Activated naive CD4-positive, alpha-beta T cell treated with anti-CD3 and anti-CD28 coated beads, Interleukin-2, amount 50 U/mL, for 24 hours (primary cell): ENCODE measurements around the gene DZANK1.
"Not testable (repeated sequence)": the region's sequence is repeated elsewhere in the genome, so short reads cannot be mapped to it uniquely, and the experiment has no call there.

Source experiments
- H3K27ac Mint-ChIP-seq: one replicate; pipeline ENCODE4 v1.8.0; 2021; ENCODE audit warnings: mild to moderate bottlenecking, mixed read lengths
- H3K27me3 Mint-ChIP-seq: one replicate; pipeline ENCODE4 v1.8.0; 2021; ENCODE audit warnings: mixed read lengths
- H3K36me3 Mint-ChIP-seq: one replicate; pipeline ENCODE4 v1.8.0; 2021; ENCODE audit warnings: mixed read lengths
- H3K4me1 Mint-ChIP-seq: one replicate; pipeline ENCODE4 v1.8.0; 2021; ENCODE audit warnings: mixed read lengths
- H3K4me3 Mint-ChIP-seq: one replicate; pipeline ENCODE4 v1.8.0; 2021; ENCODE audit warnings: mild to moderate bottlenecking, mixed read lengths
- H3K9me3 Mint-ChIP-seq: one replicate; pipeline ENCODE4 v1.8.0; 2021; ENCODE audit warnings: mixed read lengths

Gene DZANK1

DNA sequence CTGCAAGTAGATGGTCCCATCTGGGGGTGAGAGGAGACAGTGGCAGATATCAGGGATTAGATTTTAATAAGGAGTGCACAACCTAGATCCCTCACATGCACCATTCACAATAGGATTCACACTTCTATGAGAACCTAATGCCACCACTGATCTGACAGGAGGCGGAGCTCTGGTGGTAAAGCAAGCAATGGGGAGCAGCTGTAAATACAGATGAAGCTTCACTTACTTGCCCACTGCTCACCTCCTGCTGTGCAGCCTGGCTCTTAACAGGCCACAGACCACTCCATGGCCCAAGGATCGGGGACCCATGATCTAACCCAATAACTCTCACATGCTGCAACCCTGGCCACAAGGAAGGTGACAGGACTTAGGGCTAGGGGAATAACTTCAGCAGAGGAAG lies 103.1 kb downstream of the DZANK1 start:
- no peaks in the 10 kb centered on the region for H3K4me1 Mint-ChIP-seq
- H3K9me3 Mint-ChIP-seq: no peaks in the 10 kb centered on the region
- no peak overlapping the region for H3K27ac Mint-ChIP-seq
- peaks cover 1% of the 10 kb centered on the region for H3K27me3 Mint-ChIP-seq
- no peaks in the 10 kb centered on the region for H3K36me3 Mint-ChIP-seq
- H3K4me3 Mint-ChIP-seq: no peak overlapping the region

- Mint-ChIP-seq H3K27ac (no peak overlapping the region), H3K9me3 (no peaks in the 10 kb centered on the region), H3K36me3 (no peaks in the 10 kb centered on the region), H3K4me1 (no peaks in the 10 kb centered on the region), H3K4me3 (no peak overlapping the region), H3K27me3 (peaks cover 1% of the 10 kb centered on the region)
These were observed 103.9 kb downstream of the DZANK1 start for GRCh38 chr20:18362916-18363315.

- Mint-ChIP-seq H3K9me3 (no peaks in the 10 kb centered on the region), H3K36me3 (no peaks in the 10 kb centered on the region), H3K27ac (no peak overlapping the region), H3K4me3 (no peak overlapping the region), H3K27me3 (no peaks in the 10 kb centered on the region), H3K4me1 (no peaks in the 10 kb centered on the region)
These were observed 105.2 kb downstream of the DZANK1 start for GRCh38 chr20:18361678-18362077.

- Mint-ChIP-seq H3K27ac (peak overlapping the region; percentile 10), H3K4me3 (no peak overlapping the region), H3K27me3 (no peaks in the 10 kb centered on the region), H3K4me1 (no peaks in the 10 kb centered on the region), H3K9me3 (no peaks in the 10 kb centered on the region), H3K36me3 (no peaks in the 10 kb centered on the region)
These were observed 106.2 kb downstream of the DZANK1 start for GRCh38 chr20:18360635-18361034.

DNA sequence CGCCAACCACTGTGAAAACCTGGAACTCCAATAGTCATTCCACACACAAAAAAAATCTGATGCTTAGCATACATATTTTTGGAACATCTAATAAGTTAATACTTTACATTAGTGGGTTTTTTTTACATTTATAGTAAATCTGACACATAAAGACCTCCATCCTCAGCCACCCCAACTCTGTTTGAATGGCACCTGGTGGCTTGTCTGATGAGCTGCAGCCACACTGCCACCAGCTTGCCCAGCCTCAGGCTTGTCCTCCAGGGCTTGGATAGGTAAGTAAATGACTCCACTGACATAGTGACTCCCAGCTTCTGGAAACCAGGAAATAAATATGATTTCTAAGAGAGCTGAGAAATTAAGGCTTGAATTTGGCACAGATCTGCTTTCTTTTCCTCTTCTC lies 107.0 kb downstream of the DZANK1 start:
- no peaks in the 10 kb centered on the region for H3K36me3 Mint-ChIP-seq
- no peak overlapping the region for H3K4me3 Mint-ChIP-seq
- H3K4me1 Mint-ChIP-seq: no peaks in the 10 kb centered on the region
- peaks cover 2% of the 10 kb centered on the region for H3K27me3 Mint-ChIP-seq
- H3K9me3 Mint-ChIP-seq: peaks cover 7% of the 10 kb centered on the region
- H3K27ac Mint-ChIP-seq: no peak overlapping the region

GRCh38 chr20:18349749-18350148 lies 117.1 kb downstream of the DZANK1 start:
- not testable (repeated sequence) for H3K27ac Mint-ChIP-seq, H3K4me3 Mint-ChIP-seq, H3K36me3 Mint-ChIP-seq, H3K9me3 Mint-ChIP-seq, H3K27me3 Mint-ChIP-seq, H3K4me1 Mint-ChIP-seq
